Effector CD4-positive, alpha-beta T cell (primary cell): ENCODE data around the gene UBL4B.

Source experiments
- DNase-seq: peaks from one replicate; pipeline ENCODE4 v3.0.0-alpha.2; 2020

Gene UBL4B

DNA sequence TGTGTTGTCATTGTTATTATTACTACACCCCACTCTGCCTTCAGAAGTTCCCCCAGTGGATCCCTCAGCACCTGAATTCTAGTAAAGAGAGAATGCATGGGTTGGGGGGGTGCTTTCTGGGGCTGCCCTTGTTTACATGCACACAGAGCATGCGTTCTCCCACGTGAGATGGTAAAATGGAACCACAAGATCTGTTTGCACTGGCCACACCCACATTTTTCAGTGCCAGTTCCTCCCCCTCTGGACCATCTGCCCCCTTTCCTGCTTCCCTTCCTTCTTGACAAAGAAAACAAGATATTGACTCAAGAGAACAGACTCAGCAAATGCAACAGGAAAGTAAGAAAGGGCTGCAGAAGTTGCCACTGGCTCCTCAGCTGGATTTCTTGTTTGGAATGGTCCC, 46.9 kb downstream of the UBL4B start:
- no peak for DNase-seq

DNA sequence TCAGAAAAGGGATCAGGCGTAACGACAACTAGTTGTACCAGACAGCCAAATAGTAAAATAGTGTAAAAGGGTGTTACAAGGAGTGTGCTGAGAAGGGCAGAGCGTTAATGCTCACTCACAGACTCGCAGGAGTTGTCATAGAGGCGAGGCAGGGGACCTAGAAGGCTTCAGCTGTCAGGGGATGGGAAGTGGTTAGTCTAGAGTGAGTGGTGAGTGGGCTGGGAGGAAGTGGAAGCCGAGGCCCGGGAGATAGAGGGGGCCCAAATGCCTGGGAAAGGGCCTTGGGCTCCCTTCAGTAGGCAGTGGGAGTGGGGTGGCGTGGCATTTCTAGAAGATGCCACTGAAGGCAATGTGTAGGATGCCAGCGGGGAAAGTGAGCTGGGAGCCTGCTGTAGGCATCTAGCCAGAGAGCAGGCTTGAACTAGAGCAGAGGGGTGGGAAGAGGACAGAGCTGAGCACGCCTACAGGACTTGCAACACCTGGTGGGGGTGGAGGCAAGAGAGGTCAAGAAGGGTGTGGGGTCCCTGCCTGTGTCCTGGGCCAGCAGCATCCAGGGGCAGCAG, 48.4 kb downstream of the UBL4B start:
- no peak for DNase-seq

DNA sequence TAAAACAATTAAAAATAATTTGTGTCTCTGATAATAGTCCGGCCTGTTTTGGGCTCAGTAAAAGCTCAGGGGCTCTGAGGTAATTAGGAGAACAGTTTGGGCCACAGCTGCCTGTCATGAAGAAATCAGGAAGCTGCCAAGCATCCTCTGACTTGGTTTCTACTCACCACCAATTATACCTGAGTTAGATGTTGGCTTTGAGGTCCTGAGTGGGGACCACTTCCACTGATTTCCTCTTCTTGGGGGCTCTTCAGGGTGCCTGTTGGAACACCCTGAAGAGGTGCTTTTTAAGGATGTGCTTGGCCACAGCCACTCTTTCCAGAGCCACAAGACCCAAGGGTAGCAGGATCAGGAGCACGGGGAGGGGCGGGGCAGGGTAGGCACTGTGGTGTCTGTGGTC, 48.9 kb downstream of the UBL4B start:
- DNase-seq: no peak

DNA sequence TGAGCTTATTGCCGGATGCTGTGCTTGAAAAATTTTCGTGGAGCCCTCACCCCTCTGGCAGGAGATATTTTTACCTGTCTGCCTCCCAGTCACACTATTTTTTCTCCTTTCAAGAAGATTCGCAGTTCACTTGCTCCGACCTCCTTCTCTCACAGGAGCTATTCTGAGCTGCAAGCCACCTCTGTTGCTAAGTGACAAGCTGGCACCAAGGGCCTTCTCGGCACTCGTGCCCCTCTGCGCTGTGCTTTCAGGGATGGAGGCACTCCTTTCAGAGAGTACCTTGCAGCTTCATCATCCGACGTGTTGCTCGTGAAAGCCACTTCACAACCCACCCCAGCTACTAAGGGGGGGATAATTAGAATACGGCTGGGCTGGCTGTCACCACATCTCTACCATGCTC, 49.6 kb downstream of the UBL4B start:
- no peak for DNase-seq
